ENCODE measurements around the gene PGAM2. TPM values are rescaled to one million over a fixed set of nuclear protein-coding genes. Genes with fewer than 3 reads are reported as not detected.

The PGAM2 gene
- total and polyA plus RNA-seq, 2 of the 4 experiments (the other 2 are of a cell fraction) = not detected

- Histone ChIP-seq H3K9me1 (ENCODE audit: insufficient read depth, low read length) (no peaks in the 10 kb centered on the region; the same call in 1 of the 2 replicates), H3K56ac (ENCODE audit: extremely low read depth, insufficient read depth, low read length) (no peak overlapping the region), H2BK20ac (ENCODE audit: low read depth, low read length) (no peak overlapping the region), H2BK5ac (ENCODE audit: low read depth, low read length, poor library complexity, severe bottlenecking) (peak overlapping the region; percentile 40), H3K9me3 (ENCODE audit: control insufficient read depth, insufficient read depth, low read length) (no peaks in the 10 kb centered on the region), H4K5ac (ENCODE audit: low read depth, low read length) (no peak overlapping the region), H3K4me1 (ENCODE audit: control insufficient read depth, insufficient read depth, low read length) (peaks cover 10% of the 10 kb centered on the region), H4K91ac (ENCODE audit: insufficient read depth, low read depth, low read length) (peak overlapping the region; percentile 41; the same call in 1 of the 2 replicates), H3K36me3 (ENCODE audit: control insufficient read depth, insufficient read depth, low read length) (peaks cover 48% of the 10 kb centered on the region), H3K18ac (ENCODE audit: low read depth, low read length) (no peak overlapping the region), H2AK9ac (replicated peaks; ENCODE audit: low read depth, low read length, poor library complexity) (peak overlapping the region; percentile 82), H3K4ac (ENCODE audit: low read depth, low read length) (peak overlapping the region; percentile 23; the same call in 1 of the 2 replicates), H4K8ac (ENCODE audit: low read depth in 2 of 2, low read length in 2 of 2) (peak overlapping the region in 1 of 2 experiments; percentile 56; a peak in 1 of 4 replicates), H3K27me3 (ENCODE audit: control insufficient read depth, insufficient read depth, low read length) (no peaks in the 10 kb centered on the region), H3K79me1 (ENCODE audit: low read depth in 1 of 2, low read length in 2 of 2) (peaks cover 0 to 7% of the 10 kb centered on the region in 2 experiments; a peak in 1 of 4 replicates), H3K23ac (ENCODE audit: low read depth, low read length) (no peak overlapping the region), H3K4me3 (ENCODE audit: insufficient read depth, low read depth, low read length) (no peak overlapping the region), H3K4me2 (ENCODE audit: low read depth, low read length) (no peak overlapping the region), H3K27ac (ENCODE audit: insufficient read depth, low read length) (no peak overlapping the region; the same call in 1 of the 2 replicates), H4K20me1 (ENCODE audit: insufficient read depth, low read length) (no peaks in the 10 kb centered on the region), H3K14ac (replicated peaks; ENCODE audit: low read depth, low read length) (no peak overlapping the region), H2BK15ac (ENCODE audit: low read depth, low read length) (no peak overlapping the region), H2AFZ (replicated peaks; ENCODE audit: low read length, poor library complexity) (peak overlapping the region; percentile 72), H2AK5ac (ENCODE audit: low read depth, low read length) (peak overlapping the region; percentile 37), H3K9ac (ENCODE audit: low read depth, low read length) (no peak overlapping the region), H2BK120ac (ENCODE audit: low read depth, low read length) (peak overlapping the region; percentile 30; the same call in 1 of the 2 replicates)
- ChIA-PET CTCF (no interaction called here), POLR2A (ENCODE audit: unreplicated experiment) (no interaction called here)
- ATAC-seq (ENCODE audit: low read depth) (no peak; the same call in 1 of the 2 replicates), DNase-seq (peak; percentile 66)
- intact Hi-C loops (cut with micrococcal nuclease) = no loop called here
- BruUV-seq (replicated peaks) = no TSS peak
- dilution Hi-C loops (cut with HindIII; ENCODE audit: low sequenced_read_pairs, unreplicated experiment) = no loop called here
- WGBS, 2 experiments (ENCODE audit: extremely low coverage in 2 of 2, insufficient read length in 1 of 2) = 90% methylated on average over 8 of the region's 26 CpGs; no CpG with 5 or more reads in 1 of the 2 experiments
- in situ Hi-C loops (cut with MboI; ENCODE audit: low sequenced_read_pairs) = no loop called here
- TF ChIP-seq MAFK (IDR thresholded peaks at IDR 0.05; ENCODE audit: low read depth, low read length) (no peak), POLR2A (IDR thresholded peaks at IDR 0.05; ENCODE audit: low read depth, low read length) (no peak), RCOR1 (IDR thresholded peaks at IDR 0.05; ENCODE audit: insufficient replicate concordance, low read length) (no peak), SMC3 (IDR thresholded peaks at IDR 0.05; ENCODE audit: low read depth, low read length) (no peak)
Measured at GRCh38 chr7:44073664-44074348, 8.4 kb upstream of the PGAM2 start.
